Measurements from ENCODE around the gene ILF3. TPM values are rescaled to one million over a fixed set of nuclear protein-coding genes. Genes with fewer than 3 reads are reported as not detected.

The ILF3 gene
- total and polyA plus RNA-seq, 10 of the 15 experiments (the other 5 are each of a cell fraction or from before 2014, with no cell fraction given): 28.1 to 383 (median 176) TPM

- Histone ChIP-seq H3K9me3 (replicated peaks; ENCODE audit: control insufficient read depth, insufficient read depth, low read length) (no peaks in the 10 kb centered on the region), H3K4me3 (peak overlapping the region; percentile 75), H3K4me2 (ENCODE audit: control insufficient read depth, insufficient read depth) (peak overlapping the region; percentile 77), H3K4me1 (ENCODE audit: control insufficient read depth, insufficient read depth, low read length) (peaks cover 3% of the 10 kb centered on the region; the same call in 1 of the 2 replicates), H3K27ac (ENCODE audit: control insufficient read depth, insufficient read depth) (peak overlapping the region; percentile 99), H3K36me3 (ENCODE audit: control insufficient read depth in 2 of 2, insufficient read depth in 2 of 2, low read length in 1 of 2) (0 out of 4 replicates have a peak, but pooled peaks cover 0 to 3% of the 10 kb centered on the region in 2 experiments), H3K79me2 (ENCODE audit: control insufficient read depth, insufficient read depth, low read length) (peaks cover 56% of the 10 kb centered on the region), H4K20me1 (ENCODE audit: control insufficient read depth, insufficient read depth) (no peaks in the 10 kb centered on the region), H3K9ac (ENCODE audit: control insufficient read depth, insufficient read depth, low read length) (peak overlapping the region; percentile 100), H3K27me3 (replicated peaks in 1 of 2; ENCODE audit: control insufficient read depth in 2 of 2, insufficient read depth in 2 of 2, low read length in 1 of 2) (no peaks in the 10 kb centered on the region), H2AFZ (ENCODE audit: control insufficient read depth, low read depth, low read length) (peak overlapping the region; percentile 83)
- in situ Hi-C loops (cut with MboI): no loop called here
- RAD21 ChIA-PET (ENCODE audit: unreplicated experiment): interaction anchor here (10.9 kb wide), 1 partner anchor 47 kb away, joined by 103 read pairs; the partner anchor contains the start of gene QTRT1
- intact Hi-C loops (cut with micrococcal nuclease; ENCODE audit: unreplicated experiment): loop anchor here (5.0 to 10.0 kb wide), 3 partner anchors 86 to 239 kb away; partner anchors contain the start of genes CDKN2D, KEAP1 and KRI1
- SMC1A ChIA-PET (ENCODE audit: uncharacterized antibody, unreplicated experiment): interaction anchor here (0.5 to 15.7 kb wide), 2 partner anchors 10 to 71 kb away, joined by 3 to 252 read pairs; no protein-coding TSS in a partner anchor
- CTCF ChIA-PET: interaction anchor here (1.7 to 2.4 kb wide), 2 partner anchors 9 to 72 kb away, joined by 4 to 19 read pairs; no protein-coding TSS in a partner anchor
- POLR2A ChIA-PET: interaction anchor here (0.7 kb wide), 1 partner anchor 39 kb away, joined by 3 read pairs; no protein-coding TSS in a partner anchor
- DNase-seq (ENCODE audit: low read depth, low spot score) (no peak), FAIRE-seq (no peak), ATAC-seq (no peak)
- BruUV-seq (replicated peaks): TSS peak; percentile 98
- under 1% methylated on average over 18 of the region's 18 CpGs for WGBS (ENCODE audit: insufficient coverage, insufficient replicate concordance, low lambda C conversion rate, missing lambda C conversion rate)
- TF ChIP-seq TCF7 (IDR thresholded peaks at IDR 0.05; ENCODE audit: borderline replicate concordance): no peak
- TF ChIP-seq IKZF2 (IDR thresholded peaks at IDR 0.05): no peak
- no peak for TF ChIP-seq ASH2L (IDR thresholded peaks at IDR 0.05; ENCODE audit: borderline replicate concordance, low read depth)
- TF ChIP-seq BACH1 (IDR thresholded peaks at IDR 0.05; ENCODE audit: borderline replicate concordance): 0 out of 2 replicates have a peak, but pooled peaks have one; percentile 10
- no peak for TF ChIP-seq ZNF622 (IDR thresholded peaks at IDR 0.05)
- TF ChIP-seq ZBTB40 (IDR thresholded peaks at IDR 0.05; ENCODE audit: borderline replicate concordance): no peak
- no peak for TF ChIP-seq ZNF274 (IDR thresholded peaks at IDR 0.05; ENCODE audit: insufficient read depth, insufficient read length)
- TF ChIP-seq LARP7 (IDR thresholded peaks at IDR 0.05): peak; percentile 78
- TF ChIP-seq TBL1XR1 (IDR thresholded peaks at IDR 0.05; ENCODE audit: low read depth, low read length): no peak
- no peak for TF ChIP-seq CEBPZ (IDR thresholded peaks at IDR 0.05; ENCODE audit: low read depth, low read length)
- no peak for TF ChIP-seq HDAC2 (IDR thresholded peaks at IDR 0.05)
- 0 out of 2 replicates have a peak, but pooled peaks have one; percentile 59 for TF ChIP-seq CHD1 (IDR thresholded peaks at IDR 0.05; ENCODE audit: low read depth, low read length)
- TF ChIP-seq MLLT1 (IDR thresholded peaks at IDR 0.05): 0 out of 2 replicates have a peak, but pooled peaks have one; percentile 75
Observed at GRCh38 chr19:10653482-10653731, 739 bp upstream of the ILF3 start.
